ENCODE measurements around the gene HSD11B2.

The HSD11B2 gene

GRCh38 chr16:67444259-67445125 is 13.6 kb downstream of the HSD11B2 start:
- POLR2A ChIA-PET (ENCODE audit: low non-redundant PET) = no interaction called here
- peak overlapping the region; percentile 23; the same call in 1 of the 2 replicates for H3K27ac ChIP-seq
- CTCF ChIA-PET = interaction anchor here (0.5 to 2.8 kb wide), 4 partner anchors 16 to 586 kb away, joined by 3 to 13 read pairs (median 5); no protein-coding TSS in a partner anchor
- DNase-seq (ENCODE audit: low spot score) = no peak
- no peak for TF ChIP-seq CTCF (conservative IDR thresholded peaks at IDR 0.05; ENCODE audit: low read depth)

GRCh38 chr16:67445126-67445426 is 14.2 kb downstream of the HSD11B2 start:
- H3K27ac ChIP-seq = peak overlapping the region; percentile 23; the same call in 1 of the 2 replicates
- DNase-seq (ENCODE audit: low spot score) = no peak
- POLR2A ChIA-PET (ENCODE audit: low non-redundant PET) = no interaction called here
- CTCF ChIA-PET = interaction anchor here (0.7 to 2.8 kb wide), 3 partner anchors 16 to 28 kb away, joined by 4 to 13 read pairs (median 6); no protein-coding TSS in a partner anchor
- no peak for TF ChIP-seq CTCF (conservative IDR thresholded peaks at IDR 0.05; ENCODE audit: low read depth)

GRCh38 chr16:67445441-67445912 is 14.6 kb downstream of the HSD11B2 start:
- peak overlapping the region; percentile 23; the same call in 1 of the 2 replicates for H3K27ac ChIP-seq
- POLR2A ChIA-PET (ENCODE audit: low non-redundant PET) = no interaction called here
- no peak for DNase-seq (ENCODE audit: low spot score)
- TF ChIP-seq CTCF (conservative IDR thresholded peaks at IDR 0.05; ENCODE audit: low read depth) = no peak
- CTCF ChIA-PET = interaction anchor here (0.9 to 2.8 kb wide), 2 partner anchors 17 to 21 kb away, joined by 5 to 13 read pairs; no protein-coding TSS in a partner anchor

GRCh38 chr16:67445913-67446907 is 15.3 kb downstream of the HSD11B2 start:
- CTCF ChIA-PET = interaction anchor here (0.9 to 2.8 kb wide), 4 partner anchors 16 to 72 kb away, joined by 4 to 13 read pairs (median 5); no protein-coding TSS in a partner anchor

GRCh38 chr16:67446968-67447507 is 16.1 kb downstream of the HSD11B2 start:
- CTCF ChIA-PET = interaction anchor here (0.6 to 2.8 kb wide), 7 partner anchors 9 to 467 kb away, joined by 4 to 13 read pairs (median 5); no protein-coding TSS in a partner anchor
- no peak for TF ChIP-seq CTCF (conservative IDR thresholded peaks at IDR 0.05; ENCODE audit: low read depth)
- POLR2A ChIA-PET (ENCODE audit: low non-redundant PET) = no interaction called here
- H3K27ac ChIP-seq = peak overlapping the region; percentile 23
- DNase-seq (ENCODE audit: low spot score) = no peak

More at GRCh38 chr16:67445913-67446907, 15.3 kb downstream of the HSD11B2 start:
- no peak for TF ChIP-seq CTCF (conservative IDR thresholded peaks at IDR 0.05; ENCODE audit: low read depth)
- POLR2A ChIA-PET (ENCODE audit: low non-redundant PET) = no interaction called here
- peak overlapping the region; percentile 23 for H3K27ac ChIP-seq
- DNase-seq (ENCODE audit: low spot score) = no peak

Data from RWPE1 (cell line).